Heart right ventricle (tissue), 16 donors: ENCODE data around the gene TTLL5. TPM values are rescaled to one million over a fixed set of nuclear protein-coding genes. Genes with fewer than 3 reads are reported as not detected.
A peak's percentile ranks its signal among the peaks of the same experiment; 100 is the strongest.

ENCODE experiments used
- ATAC-seq, 8 donors: fragments of 200-7000 bp; cut with Tn5 transposase; one replicate each; pipeline ENCODE4 v1.9.1; 2020; ENCODE audit warnings: mild to moderate bottlenecking in 8 of 8, moderate library complexity in 8 of 8, moderate number of reproducible peaks in 1 of 8
- DNase-seq, 2 donors: peaks; one replicate each; pipeline ENCODE4 v3.0.0-alpha.2; 2020
- H3K27ac ChIP-seq, 10 donors: fragments of 200-600 bp; sonication (generic) in 2 of 10; one replicate each; pipeline versions ENCODE4 v1.5.0 to v1.8.0; 2020 to 2022; ENCODE audit warnings: mild to moderate bottlenecking in 3 of 10
- H3K27me3 ChIP-seq, 7 donors: fragments of 200-600 bp; one replicate each; pipeline ENCODE4 v1.8.0; 2021 to 2022; ENCODE audit warnings: mild to moderate bottlenecking in 2 of 7
- H3K36me3 ChIP-seq, 9 donors: fragments of 200-600 bp; sonication (generic) in 1 of 9; one replicate each; pipeline versions ENCODE4 v1.5.0 to v1.8.0; 2020 to 2022; ENCODE audit warnings: mild to moderate bottlenecking in 2 of 9
- H3K4me1 ChIP-seq, 9 donors: fragments of 200-600 bp; sonication (generic) in 1 of 9; one replicate each; pipeline versions ENCODE4 v1.5.0 to v1.8.0; 2020 to 2022; ENCODE audit warnings: mild to moderate bottlenecking in 4 of 9
- H3K4me3 ChIP-seq, 10 donors: fragments of 200-600 bp; sonication (generic) in 2 of 10; one replicate each; pipeline versions ENCODE4 v1.5.0 to v1.8.0; 2020 to 2022; ENCODE audit warnings: mild to moderate bottlenecking in 7 of 10, moderate library complexity in 2 of 10
- H3K9me3 ChIP-seq, 11 donors: fragments of 200-600 bp in 10 of 11; sonication (generic) in 2 of 11; one replicate each; pipeline versions ENCODE4 v1.5.0 to v1.8.0; 2013 to 2022; ENCODE audit warnings: mild to moderate bottlenecking in 2 of 11, control low read depth in 1 of 11, moderate library complexity in 1 of 11
- WGBS, 2 donors: extraction: QIAGEN DNeasy Blood & Tissue Kit; methylation state at CpG; one replicate each; pipeline ENCODE4 v1.1.7; 2013; ENCODE audit warnings: inconsistent platforms in 1 of 2; 5-methylcytosine and 5-hydroxymethylcytosine counted together
- intact Hi-C, 10 donors: fragments of 100-400 bp; cut with DNase I; formaldehyde crosslinking; loops; one replicate each; pipeline versions ENCODE4 v1.11.1 to v1.14.2; 2022
- polyA plus RNA-seq, 2 donors: library from polyadenylated mRNA; stranded (reverse); fragments of 200-250 nt; gene quantifications; one replicate each; pipeline ENCODE4 v1.2.3, GENCODE V29; 2013
- total RNA-seq, 10 donors: library from RNA; stranded (reverse); fragmentation: NEBNext Ultra II Directional in 3 of 10; extraction: Animal tissue kit (Norgen Biotek cat#: 25700) in 3 of 10; gene quantifications; one replicate each; pipeline versions ENCODE4 v1.2.1 to v1.2.4, GENCODE V29; 2021 to 2023
- TF ChIP-seq, protein P1 (sequence below), 9 donors: fragments of 200-600 bp; sonication (generic) in 2 of 9; IDR thresholded peaks; one replicate each; pipeline versions ENCODE4 v1.5.0 to v1.8.0; 2021 to 2022; ENCODE audit warnings: antibody characterized with exemption in 9 of 9, mild to moderate bottlenecking in 5 of 9, moderate library complexity in 1 of 9
- donor health status: Arrhythmogenic right ventricular cardiomyopathy.
- donor health status: ischemic (EF 13 %, LVEDD 7.1; RV severe dilation, severe dysfunction).
- donor health status: healthy with polysubstance abuse.
- donor health status: DM: no; HTN: yes; CAD: no.
- donor health status: DM: no; HTN: no; CAD: no.
- donor health status: ischemic (EF 25% LVEDD 6.9; RV normal size, moderate dysfunction).
- donor health status: ischemic (EF 25% LVEDD 5.7; RV mildly dilated, moderate dysfunction).
- donor health status: healthy.
- donor health status: DM: yes; HTN: yes; CAD: no.
- donor health status: Ischemic cardiomyopathy.
- donor health status: ischemic (EF 35%, LVEDD 5.7; RV mildly dilated, moderate dysfunction).
- donor health status: nonischemic (EF 11% LVEDD 7.7; RV severe dilation, severe dysfunction).
- donor health status: DM: yes; HTN: yes; CAD: no.
- donor health status: PGD.
- donor health status: ischemic (EF 29% LVEDD 5.4; RV normal size, mild dysfunction).
- donor health status: nonischemic (EF 23%, LVEDD 6.1; RV moderate dilation, normal function).

The TTLL5 gene
- total and polyA plus RNA-seq, 12 donors: 5.6 to 24.7 (median 17.6) TPM

DNA sequence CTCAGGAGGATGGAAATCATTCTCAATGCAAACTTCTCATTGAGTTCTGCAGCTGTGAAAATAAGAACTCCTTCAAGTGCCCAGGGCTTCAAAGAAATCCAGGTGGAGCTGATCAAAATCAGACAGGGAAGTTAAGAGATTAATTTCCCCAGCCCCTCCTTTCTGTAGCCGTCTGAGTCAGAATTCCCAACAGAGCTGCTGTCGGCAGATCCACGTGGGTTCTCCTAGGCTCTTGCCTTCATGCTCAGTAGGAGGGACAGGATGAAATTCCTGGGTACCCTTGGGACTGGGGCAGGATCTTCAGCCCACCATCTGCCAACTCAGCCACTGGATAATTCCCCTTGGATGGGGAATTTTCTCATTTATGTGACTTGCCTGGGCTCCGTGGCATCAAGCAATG lies 307.4 kb downstream of the TTLL5 start:
- H3K36me3 ChIP-seq: peaks cover 0 to 74% (median 20%) of the 10 kb centered on the region in 9 donors
- TF ChIP-seq, protein P1, sequence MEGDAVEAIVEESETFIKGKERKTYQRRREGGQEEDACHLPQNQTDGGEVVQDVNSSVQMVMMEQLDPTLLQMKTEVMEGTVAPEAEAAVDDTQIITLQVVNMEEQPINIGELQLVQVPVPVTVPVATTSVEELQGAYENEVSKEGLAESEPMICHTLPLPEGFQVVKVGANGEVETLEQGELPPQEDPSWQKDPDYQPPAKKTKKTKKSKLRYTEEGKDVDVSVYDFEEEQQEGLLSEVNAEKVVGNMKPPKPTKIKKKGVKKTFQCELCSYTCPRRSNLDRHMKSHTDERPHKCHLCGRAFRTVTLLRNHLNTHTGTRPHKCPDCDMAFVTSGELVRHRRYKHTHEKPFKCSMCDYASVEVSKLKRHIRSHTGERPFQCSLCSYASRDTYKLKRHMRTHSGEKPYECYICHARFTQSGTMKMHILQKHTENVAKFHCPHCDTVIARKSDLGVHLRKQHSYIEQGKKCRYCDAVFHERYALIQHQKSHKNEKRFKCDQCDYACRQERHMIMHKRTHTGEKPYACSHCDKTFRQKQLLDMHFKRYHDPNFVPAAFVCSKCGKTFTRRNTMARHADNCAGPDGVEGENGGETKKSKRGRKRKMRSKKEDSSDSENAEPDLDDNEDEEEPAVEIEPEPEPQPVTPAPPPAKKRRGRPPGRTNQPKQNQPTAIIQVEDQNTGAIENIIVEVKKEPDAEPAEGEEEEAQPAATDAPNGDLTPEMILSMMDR (IDR thresholded peaks at IDR 0.05): no peak

DNA sequence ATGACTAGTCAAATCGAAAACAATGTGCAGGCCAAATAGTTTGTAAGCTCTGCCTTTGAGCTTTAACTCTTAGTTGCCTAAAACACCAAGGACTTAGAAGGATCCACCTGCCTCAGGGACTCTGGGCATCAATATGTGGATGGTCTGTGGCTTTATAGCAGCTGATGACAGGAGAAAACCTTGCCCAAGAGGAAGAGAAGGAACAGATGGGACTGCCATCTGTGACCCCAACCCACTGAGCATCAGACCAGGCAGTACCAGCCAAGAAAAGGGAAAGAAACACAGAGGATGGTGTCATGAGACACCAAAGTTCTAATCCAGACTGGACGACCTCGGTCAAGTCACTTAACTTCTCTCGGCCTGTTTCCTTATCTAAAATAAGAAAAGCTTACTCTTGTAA lies 308.1 kb downstream of the TTLL5 start:
- TF ChIP-seq, protein P1 (IDR thresholded peaks at IDR 0.05): no peak
- H3K4me1 ChIP-seq: peaks cover 0 to 33% (median 11%) of the 10 kb centered on the region in 9 donors
- peak overlapping the region in 6 of 10 donors; percentile 2 to 53 (median 36) for H3K27ac ChIP-seq
- H3K4me3 ChIP-seq: no peak overlapping the region
- no peak for ATAC-seq
- peaks cover 0 to 67% (median 20%) of the 10 kb centered on the region in 9 donors for H3K36me3 ChIP-seq
- WGBS, 2 donors: 70 to 72% methylated on average over 4 of the region's 4 CpGs
- H3K9me3 ChIP-seq: no peaks in the 10 kb centered on the region
- DNase-seq: no peak
- intact Hi-C loops: no loop called here
- H3K27me3 ChIP-seq: no peaks in the 10 kb centered on the region

More for the DNA sequence above, 307.4 kb downstream of the TTLL5 start:
- no peak overlapping the region for H3K4me3 ChIP-seq
- intact Hi-C loops: no loop called here
- H3K4me1 ChIP-seq: peaks cover 0 to 31% (median 11%) of the 10 kb centered on the region in 9 donors
- peak overlapping the region in 6 of 10 donors; percentile 2 to 53 (median 40) for H3K27ac ChIP-seq
- DNase-seq (no peak), ATAC-seq (peak in 6 of 8 donors; percentile 46 to 79 (median 73))
- H3K27me3 ChIP-seq: no peaks in the 10 kb centered on the region
- 43 to 50% methylated on average over 4 of the region's 4 CpGs for WGBS, 2 donors
- no peaks in the 10 kb centered on the region for H3K9me3 ChIP-seq

DNA sequence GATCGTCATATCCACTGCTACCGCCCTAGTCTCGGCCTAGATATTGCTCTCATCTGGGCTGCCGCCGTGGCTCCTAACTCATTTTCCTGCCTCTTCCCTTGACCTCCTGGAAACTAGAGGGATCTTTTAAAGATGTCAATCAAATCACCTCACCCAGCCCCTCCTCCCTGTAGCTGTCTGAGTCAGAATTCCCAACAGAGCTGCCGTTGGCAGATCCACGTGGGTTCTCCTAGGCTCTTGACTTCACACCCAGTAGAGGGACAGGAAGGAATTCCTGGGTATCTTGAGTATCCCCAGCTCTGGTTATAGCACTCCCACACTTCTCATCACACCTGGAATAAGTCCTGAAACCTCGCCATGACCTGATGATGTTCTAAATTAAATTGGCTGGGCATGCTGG lies 308.8 kb downstream of the TTLL5 start:
- no peak overlapping the region for H3K27ac ChIP-seq
- ATAC-seq (peak in 2 of 8 donors; percentile 36 to 62), DNase-seq (no peak)
- no peak overlapping the region for H3K4me3 ChIP-seq
- peaks cover 0 to 33% (median 11%) of the 10 kb centered on the region in 9 donors for H3K4me1 ChIP-seq
- peaks cover 0 to 59% (median 12%) of the 10 kb centered on the region in 9 donors for H3K36me3 ChIP-seq
- H3K27me3 ChIP-seq: no peaks in the 10 kb centered on the region
- intact Hi-C loops: loop anchor here in 3 of 10 donors (10.0 kb wide), 2 partner anchors 175 to 395 kb away; partner anchors contain the start of gene FLVCR2 (in 1 of the 3)
- TF ChIP-seq, protein P1 (IDR thresholded peaks at IDR 0.05): no peak
- 73% methylated on average over 8 of the region's 8 CpGs for WGBS, 2 donors
- no peaks in the 10 kb centered on the region for H3K9me3 ChIP-seq

DNA sequence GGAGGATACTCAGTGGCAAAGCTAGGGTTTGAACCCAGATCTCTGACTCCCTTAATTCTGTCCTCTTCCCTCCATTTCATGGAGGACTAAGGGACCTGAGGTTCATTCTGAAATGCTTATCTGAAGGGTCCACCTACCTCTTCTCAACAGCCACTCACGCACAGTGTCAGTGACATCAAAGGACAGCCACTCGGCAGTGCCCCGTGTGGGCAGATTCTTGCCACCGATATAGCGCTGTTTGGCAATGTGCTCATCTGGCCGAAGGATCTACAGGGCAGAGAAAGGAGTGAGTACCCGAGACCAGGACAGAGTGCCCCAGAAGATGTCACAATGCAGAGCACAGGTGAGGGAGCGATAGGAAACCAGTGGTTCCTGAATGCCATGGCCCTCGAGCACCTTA lies 309.9 kb downstream of the TTLL5 start:
- no peak overlapping the region for H3K27ac ChIP-seq
- H3K36me3 ChIP-seq: peaks cover 0 to 48% (median 6%) of the 10 kb centered on the region in 9 donors
- ATAC-seq: no peak

More for the DNA sequence above, 309.9 kb downstream of the TTLL5 start:
- H3K4me1 ChIP-seq: peaks cover 0 to 33% (median 11%) of the 10 kb centered on the region in 9 donors
- intact Hi-C loops: loop anchor here in 3 of 10 donors (10.0 kb wide), 2 partner anchors 176 to 396 kb away; partner anchors contain the start of gene FLVCR2 (in 1 of the 3)
- no peaks in the 10 kb centered on the region for H3K27me3 ChIP-seq
- no peak overlapping the region for H3K4me3 ChIP-seq
- H3K9me3 ChIP-seq: no peaks in the 10 kb centered on the region
- 85% methylated on average over 9 of the region's 9 CpGs for WGBS, 2 donors
- TF ChIP-seq, protein P1 (IDR thresholded peaks at IDR 0.05): no peak
- DNase-seq: no peak
